HG02943 (cell line): ENCODE results near the gene LMNA.
"Not testable (repeated sequence)": the region's sequence is repeated elsewhere in the genome, so short reads cannot be mapped to it uniquely, and the experiment has no call there.

Experiments
- ATAC-seq: cut with Tn5 transposase; IDR thresholded peaks from one replicate; pipeline ENCODE4 v1.9.1; 2021; ENCODE audit warnings: mild to moderate bottlenecking, low read depth, moderate library complexity; ENCODE audit not compliant: unreplicated experiment

Gene LMNA

DNA sequence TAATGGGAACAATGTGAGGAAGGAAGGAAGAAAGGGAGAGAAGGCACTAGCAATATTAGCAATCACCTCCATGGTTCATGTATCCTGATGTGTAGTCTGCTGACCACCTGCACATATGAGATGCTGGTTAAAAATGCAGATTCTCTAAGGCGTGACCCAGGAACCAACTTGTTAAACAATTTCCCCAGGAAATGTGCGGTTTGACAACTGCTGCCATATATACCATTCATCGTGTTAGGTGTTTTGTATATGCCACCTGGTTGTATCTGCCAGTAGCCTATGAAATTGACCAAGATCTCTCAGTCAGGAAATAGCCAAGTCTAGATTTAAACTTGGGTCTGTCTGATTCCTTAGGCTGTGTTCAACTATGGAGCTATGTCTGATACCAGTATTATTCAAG, 43.0 kb downstream of the LMNA start:
- ATAC-seq = no peak

DNA sequence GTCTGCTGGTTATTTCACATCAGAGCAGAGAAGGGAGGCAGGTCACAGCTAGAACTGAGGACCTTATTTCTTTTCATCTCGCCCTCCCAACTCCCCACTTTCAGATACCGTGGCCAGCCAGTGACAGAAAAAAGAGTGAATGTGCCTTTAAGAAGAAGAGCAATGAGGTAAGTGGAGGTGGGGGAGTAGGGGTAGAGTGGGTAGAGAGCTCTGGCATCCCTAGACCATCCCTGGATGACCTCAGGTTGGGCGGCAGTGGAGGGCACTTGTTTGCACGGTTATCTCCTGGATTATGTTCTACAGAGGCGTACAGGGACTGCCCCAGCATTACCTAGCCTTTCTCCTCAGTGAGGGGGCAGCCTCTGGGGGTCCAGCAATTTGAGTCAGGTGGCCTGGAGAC, 43.5 kb downstream of the LMNA start:
- ATAC-seq = no peak

DNA sequence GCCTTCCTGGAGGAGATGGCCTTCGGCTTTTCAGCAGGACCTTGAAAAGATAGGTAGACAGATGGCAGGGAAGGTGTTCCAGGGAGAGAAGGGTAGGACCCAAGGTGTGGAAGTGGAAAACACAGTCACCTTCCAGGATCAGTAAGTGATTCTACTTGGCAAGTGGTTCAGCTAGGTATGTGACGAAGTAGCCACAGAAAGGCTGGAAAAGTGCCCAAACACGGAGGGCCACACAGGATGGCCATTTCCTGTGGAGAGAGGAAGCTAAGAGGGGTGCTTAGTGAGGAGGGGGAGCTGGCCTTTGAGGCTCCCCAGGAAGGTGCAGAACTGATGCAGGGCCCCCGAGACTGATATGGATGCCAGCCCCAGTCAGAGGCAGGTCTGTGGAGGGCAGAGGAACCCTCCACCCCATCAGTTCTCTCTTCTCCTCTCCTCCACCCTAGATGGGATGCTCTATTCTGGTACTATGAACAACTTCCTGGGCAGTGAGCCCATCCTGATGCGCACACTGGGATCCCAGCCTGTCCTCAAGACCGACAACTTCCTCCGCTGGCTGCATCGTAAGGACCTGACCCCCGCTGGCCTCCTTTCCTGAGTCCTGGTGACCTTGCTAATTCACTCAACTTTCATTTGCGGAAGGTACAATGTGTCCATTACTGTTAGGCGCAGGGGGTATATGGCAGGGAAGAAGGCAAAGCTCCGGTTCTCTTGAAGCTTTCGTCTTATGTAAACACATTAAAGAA, 45.7 kb downstream of the LMNA start:
- no peak for ATAC-seq

DNA sequence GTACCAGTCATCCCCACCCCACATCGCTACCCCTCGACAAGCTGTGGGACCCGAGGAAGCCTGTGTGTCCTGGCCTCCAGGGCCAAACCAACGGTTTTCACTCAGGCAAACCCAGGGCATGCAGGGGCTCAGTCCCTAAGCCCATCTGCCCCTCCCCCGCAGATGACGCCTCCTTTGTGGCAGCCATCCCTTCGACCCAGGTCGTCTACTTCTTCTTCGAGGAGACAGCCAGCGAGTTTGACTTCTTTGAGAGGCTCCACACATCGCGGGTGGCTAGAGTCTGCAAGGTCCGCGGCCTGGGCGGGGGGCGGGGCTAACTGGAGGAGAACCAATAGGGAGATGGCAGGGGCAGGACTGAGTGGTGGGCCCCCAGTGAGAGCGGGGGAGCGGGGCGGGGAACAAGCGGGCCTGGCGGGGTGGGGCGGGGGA, 46.2 kb downstream of the LMNA start:
- ATAC-seq = no peak

DNA sequence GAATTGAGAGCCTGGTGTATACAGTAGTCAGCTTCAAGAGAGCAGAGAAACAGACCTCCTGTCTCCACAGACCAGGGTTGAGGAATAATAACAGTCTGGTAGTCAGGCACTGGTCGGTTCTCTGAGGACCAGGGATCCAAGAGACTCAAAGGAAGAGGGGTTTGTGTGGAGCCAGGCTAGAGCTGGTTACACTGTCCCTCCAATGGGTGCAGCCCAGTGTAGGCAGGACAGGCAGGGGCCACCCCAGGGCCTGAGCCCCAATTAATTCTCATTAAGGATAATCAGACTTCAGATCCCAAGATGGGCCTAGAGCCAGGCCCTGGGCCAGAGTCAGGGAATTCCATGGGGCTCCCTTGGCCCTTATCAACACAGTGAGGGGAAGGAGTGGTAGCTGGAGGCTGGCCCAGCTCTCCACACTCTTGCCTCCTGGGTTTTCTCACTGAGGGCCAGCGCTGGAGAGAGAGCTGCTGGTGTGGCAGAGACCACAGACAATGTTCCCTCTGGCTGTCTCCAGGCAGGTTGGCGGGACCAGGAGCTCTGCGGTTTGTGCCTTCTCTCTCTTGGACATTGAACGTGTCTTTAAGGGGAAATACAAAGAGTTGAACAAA, 48.0 kb downstream of the LMNA start:
- no peak for ATAC-seq

DNA sequence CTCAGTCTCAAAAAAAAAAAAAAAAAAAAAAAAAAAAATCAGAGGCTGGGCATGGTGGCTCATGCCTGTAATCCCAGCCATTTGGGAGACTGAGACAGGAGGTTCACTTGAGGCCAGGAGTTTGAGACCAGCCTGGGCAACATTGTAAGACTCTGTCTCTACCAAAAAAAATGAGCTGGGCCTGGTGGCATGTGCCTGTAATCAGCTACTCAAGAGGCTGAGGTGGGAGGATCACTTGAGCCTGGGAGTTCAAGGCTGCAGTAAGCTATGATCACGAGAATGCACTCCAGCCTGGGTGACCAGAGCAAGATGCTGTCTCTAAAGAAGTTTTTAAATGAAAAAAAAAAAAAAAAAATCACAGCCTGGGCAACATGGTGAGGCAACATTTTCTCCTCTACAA, 49.2 kb downstream of the LMNA start:
- ATAC-seq = no peak

DNA sequence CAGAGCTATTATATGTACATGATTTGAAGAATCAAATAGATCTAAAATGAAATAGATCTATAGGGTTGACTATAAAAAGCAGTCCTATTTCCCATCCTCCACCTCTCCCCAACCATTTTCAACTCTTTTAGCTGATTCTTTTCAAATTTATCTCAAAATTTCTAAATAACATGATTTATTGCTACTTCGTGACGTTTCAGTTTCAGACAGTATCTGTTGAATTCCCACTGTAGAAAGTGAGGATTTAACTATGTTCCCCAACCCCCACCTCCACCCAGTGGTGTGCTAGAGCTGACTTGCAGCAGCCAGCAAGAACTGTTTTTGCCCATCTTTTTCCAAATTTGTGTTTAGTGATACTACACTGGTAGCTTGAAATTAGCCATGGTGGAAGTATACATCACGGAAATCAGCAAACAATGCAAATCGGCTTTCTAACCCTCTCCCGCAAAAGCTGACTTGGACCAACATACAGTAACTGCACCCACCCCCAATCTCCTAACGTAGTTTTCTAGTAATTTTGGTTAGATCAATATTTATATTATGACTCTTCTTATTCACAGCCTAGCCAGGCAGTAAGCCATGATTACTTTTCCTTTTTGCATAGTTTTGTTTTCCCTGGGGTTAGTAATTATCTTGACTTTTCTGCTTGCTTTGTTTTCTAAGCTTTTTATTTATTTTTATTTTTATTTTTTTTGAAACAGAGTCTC, 49.8 kb downstream of the LMNA start:
- ATAC-seq = no peak

DNA sequence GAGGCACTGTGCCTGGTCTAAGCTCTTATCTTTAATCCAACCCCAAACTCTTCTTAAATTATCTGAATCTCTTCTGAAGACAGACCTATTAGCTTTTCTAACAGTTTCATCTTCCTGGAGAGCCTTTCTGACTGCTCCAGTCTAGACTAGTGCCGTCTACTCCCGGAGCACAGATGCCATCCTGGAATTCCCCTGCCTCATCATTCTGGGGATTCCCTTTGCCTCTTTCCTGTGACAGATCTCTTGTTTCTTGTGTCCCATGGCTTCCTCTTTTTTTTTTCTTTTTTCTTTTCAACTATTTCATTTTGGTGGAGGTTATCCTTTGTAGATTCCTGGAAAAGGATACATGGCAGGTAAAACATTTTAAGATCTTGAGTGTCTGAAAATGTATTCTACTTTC, 50.6 kb downstream of the LMNA start:
- no peak for ATAC-seq

DNA sequence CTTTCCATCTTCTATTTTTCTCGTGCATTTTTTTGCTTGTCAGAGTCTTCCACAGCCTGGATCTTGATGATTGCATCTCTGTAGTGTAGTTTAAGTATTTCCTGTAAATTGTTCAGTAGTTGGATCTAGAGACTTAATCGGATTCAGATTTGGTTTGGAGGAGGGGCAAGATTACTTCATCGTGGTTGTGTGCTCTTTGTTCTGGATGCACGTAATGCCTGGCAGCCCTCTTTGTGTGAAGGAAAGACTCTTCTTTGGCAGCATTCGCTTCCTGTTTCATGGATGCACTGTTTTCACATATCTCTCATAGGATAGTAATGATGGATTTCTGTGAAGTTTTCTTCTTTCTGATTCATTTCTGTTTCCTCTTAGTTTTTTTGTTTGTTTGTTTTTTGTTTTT, 53.0 kb downstream of the LMNA start:
- no peak for ATAC-seq

DNA sequence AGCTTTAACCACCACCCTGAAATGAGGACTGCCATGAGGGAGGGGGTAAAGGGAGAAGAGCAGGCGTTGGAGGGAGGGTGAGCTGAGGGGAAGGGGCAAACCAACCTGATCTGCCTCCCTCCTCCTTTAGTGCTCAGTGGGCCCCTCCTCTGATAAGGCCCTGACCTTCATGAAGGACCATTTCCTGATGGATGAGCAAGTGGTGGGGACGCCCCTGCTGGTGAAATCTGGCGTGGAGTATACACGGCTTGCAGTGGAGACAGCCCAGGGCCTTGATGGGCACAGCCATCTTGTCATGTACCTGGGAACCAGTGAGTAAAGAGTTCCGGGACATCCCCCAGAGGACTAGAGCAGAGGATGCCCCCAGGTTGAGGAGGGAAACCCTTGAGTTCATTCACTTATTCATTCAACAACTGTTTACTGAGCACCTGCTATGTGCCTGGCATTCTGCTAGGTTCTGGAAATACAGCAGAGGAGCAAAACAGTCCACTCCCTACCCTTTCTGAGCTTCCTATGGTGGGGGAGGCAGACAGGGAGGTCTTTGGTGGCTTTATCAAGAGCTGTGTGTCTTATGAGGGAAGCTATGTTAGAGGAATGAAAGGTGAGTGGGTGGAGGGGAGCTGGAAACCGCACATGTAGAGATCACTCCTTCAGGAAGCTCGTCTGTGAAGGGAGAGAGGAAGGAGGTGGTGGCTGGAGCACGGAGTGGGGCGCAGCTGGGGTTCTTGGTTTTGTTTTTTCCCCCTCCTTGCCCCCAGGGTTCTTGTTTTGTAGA, 58.4 kb downstream of the LMNA start:
- no peak for ATAC-seq

DNA sequence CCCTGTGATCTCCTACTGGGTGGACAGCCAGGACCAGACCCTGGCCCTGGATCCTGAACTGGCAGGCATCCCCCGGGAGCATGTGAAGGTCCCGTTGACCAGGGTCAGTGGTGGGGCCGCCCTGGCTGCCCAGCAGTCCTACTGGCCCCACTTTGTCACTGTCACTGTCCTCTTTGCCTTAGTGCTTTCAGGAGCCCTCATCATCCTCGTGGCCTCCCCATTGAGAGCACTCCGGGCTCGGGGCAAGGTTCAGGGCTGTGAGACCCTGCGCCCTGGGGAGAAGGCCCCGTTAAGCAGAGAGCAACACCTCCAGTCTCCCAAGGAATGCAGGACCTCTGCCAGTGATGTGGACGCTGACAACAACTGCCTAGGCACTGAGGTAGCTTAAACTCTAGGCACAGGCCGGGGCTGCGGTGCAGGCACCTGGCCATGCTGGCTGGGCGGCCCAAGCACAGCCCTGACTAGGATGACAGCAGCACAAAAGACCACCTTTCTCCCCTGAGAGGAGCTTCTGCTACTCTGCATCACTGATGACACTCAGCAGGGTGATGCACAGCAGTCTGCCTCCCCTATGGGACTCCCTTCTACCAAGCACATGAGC, 62.2 kb downstream of the LMNA start:
- ATAC-seq = no peak

DNA sequence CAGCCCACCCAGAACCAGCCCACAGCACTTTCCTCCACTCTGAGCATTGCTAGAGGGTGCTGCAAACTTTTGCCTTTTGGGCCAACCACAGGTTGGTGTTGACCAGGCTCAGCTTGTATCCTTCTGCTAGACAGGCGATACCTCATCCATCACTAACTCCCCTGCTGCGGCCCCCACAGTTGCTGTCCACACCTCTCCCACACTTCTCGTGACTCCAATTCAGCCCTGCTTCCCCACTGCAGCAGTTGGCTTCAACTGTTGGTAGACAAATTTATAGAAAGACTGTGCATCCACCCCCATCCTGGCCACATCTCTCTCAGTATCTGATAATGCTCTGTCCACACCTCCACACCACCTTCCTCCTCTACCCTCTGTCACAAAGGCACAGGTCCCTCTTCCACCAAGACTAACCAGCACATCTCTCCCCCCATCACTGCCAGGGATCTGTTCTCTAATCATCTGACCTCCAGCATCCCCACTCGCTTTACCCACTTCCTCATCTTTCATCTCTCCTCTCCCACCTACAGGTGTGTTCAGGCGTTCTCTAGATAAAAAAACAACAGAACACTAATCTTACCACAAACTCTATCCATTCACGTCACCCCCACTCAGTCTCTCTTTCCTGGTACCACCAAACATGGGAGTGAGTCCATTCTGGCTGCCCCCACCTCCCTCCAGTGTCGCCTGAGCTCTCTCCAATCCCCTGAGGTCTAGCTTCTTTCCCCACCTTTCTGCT, 63.6 kb downstream of the LMNA start:
- ATAC-seq = no peak

DNA sequence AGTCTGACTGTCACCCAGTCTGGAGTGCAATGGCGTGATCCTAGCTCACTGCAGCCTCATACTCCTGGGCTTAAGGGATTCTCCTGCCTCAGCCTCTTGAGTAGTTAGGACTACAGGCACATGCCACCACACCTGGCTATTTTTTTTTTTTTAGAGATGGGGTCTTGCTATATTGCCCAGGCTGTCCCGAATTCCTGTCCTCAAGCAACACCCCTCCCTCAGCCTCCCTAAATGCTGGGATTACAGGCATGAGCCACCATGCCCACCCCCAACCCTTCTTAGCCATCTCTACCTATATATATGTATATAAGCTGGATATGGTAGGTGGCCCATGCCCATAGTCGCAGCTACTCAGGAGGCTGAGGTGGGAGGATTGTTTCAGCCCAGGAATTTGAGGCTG, 66.0 kb downstream of the LMNA start:
- ATAC-seq = no peak

DNA sequence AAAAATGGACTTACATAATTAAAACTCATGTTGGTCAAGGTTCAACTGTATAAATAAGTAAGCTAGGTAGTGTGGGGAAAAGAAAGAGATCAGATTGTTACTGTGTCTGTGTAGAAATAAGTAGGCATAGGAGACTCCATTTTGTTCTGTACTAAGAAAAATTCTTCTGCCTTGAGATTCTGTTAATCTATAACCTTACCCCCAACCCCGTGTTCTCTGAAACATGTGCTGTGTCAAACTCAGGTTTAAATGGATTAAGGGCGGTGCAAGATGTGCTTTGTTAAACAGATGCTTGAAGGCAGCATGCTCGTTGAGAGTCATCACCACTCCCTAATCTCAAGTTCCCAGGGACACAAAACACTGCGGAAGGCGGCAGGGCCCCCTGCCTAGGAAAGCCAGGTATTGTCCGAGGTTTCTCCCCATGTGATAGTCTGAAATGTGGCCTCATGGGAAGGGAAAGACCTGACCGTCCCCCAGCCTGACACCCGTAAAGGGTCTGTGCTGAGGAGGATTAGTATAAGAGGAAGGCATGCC, 66.9 kb downstream of the LMNA start:
- ATAC-seq = not testable (repeated sequence)

DNA sequence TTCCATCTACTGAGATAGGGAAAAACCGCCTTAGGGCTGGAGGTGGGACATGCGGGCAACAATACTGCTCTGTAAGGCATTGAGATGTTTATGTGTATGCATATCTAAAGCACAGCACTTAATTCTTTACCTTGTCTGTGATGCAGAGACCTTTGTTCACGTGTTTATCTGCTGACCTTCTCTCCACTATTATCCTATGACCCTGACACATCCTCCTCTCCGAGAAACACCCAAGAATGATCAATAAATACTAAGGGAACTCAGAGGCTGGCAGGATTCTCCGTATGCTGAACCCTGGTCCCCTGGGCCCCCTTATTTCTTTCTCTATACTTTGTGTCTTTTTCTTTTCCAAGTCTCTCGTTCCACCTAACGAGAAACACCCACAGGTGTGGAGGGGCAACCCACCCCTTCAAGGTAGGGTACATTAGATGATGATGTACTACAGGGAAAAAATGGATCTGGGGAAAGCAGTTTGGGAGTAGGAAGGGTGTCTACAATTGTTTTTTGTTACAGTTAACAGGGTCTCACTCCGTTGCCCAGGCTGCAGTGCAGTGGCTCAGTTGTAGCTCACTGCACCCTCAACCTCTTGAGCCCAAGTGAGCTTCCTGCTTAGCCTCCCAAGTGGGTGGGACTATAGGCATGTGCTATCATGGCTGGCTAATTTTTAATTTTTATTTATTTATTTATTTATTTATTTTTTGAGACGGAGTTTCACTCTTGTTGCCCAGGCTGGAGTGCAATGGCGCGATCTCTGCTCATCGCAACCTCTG, 67.7 kb downstream of the LMNA start:
- not testable (repeated sequence) for ATAC-seq

DNA sequence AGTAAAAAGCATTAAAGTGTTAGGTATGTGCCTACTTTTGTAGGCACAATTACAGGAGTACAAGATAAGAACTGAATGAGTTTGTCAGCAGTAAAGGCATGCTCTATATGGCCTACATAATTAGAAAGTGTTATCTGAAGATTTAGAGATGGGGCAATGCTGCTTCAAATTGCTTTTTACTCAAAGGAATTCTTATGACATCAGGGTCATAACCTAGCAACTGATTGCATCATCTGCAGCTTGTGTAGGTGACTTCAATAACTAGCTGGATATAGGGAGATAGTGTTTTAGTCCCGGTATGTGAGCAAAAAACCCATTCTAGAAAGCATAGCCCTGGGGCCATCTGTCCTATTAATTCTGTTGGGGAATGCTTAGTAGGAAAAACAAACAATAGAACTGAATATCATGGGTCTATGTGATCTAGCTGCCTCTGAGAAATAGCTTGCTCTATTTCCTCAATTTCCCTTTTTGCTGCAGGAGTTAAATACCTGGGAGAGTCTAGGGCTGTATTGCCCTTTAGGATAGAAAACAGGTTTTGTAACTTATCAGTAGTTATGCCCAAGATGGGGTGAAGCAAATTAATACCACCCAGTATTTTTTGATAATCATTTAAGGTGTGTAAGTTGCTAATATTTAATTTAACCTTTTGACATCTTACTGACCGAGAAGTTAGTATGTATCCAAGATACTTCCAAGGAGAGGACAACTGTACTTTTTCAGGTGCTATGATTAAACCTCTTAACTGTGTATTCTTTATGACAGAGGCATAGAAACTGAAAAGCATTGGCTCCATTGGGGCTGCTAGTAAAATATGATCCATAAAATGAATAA, 72.1 kb downstream of the LMNA start:
- ATAC-seq = not testable (repeated sequence)
